ENCODE data around the gene INO80C. TPM values are rescaled to one million over a fixed set of nuclear protein-coding genes. Genes with fewer than 3 reads are reported as not detected.

The INO80C gene
- polyA plus RNA-seq, 1 donor (not counting 4 experiments of a cell fraction or from before 2014, with no cell fraction given) = 54.7 TPM

DNA sequence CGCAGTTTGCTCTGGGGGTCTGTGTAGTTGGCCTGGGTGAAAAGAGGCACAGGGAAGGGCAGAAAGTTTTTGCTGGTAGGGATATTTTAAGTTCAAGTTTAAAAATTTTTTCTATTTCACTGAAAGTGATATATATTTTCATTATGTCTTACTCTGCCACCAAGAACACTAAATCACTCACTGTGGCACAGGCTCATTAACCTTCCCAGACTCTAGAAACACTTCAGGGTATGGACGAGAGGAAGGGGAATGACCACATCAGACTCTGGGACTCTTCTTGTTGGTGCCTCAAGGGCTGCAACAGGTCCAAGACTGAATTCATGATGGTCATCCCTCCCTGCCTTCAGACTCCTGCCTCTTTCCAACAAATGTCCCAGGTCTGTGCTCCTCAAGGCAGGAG lies 29.0 kb downstream of the INO80C start:
- H3K27ac ChIP-seq (ENCODE audit: control insufficient read depth, insufficient read depth, low read length) = no peak overlapping the region
- H3K9me3 ChIP-seq (ENCODE audit: control insufficient read depth, low read depth, low read length) = no peaks in the 10 kb centered on the region
- H3K4me3 ChIP-seq (ENCODE audit: control insufficient read depth in 2 of 3, extremely low read depth in 1 of 3, insufficient read depth in 2 of 3, low read depth in 1 of 3, low read length in 3 of 3) = no peak overlapping the region

DNA sequence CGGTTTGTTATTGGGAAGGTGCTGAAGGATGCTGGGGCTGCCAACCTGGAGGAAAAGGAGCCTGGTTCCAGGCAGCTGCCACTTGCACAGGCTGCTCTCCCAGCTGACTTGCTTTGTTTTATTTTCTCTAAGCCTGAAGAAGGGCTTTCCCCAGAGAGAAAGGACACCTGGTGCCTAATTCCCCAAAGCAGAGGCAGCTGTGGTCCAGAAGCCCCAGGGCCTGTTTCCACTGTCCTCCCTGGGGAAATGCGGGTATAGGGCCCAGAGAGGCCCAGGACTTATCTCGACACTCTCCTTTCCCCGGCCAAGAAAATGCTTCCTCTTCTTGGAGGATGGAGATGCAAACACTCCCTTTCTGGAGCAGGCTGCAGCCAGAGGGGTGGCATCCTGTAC lies 30.1 kb downstream of the INO80C start:
- peaks cover 26 to 36% of the 10 kb centered on the region in 2 experiments for H3K36me3 ChIP-seq (ENCODE audit: control insufficient read depth in 2 of 2, extremely low read depth in 1 of 2, insufficient read depth in 2 of 2, low read length in 2 of 2)
- H3K4me1 ChIP-seq (ENCODE audit: control insufficient read depth, extremely low read depth, insufficient read depth, low read length) = peaks cover 7% of the 10 kb centered on the region
- peaks cover 2% of the 10 kb centered on the region for H3K9me1 ChIP-seq (ENCODE audit: control insufficient read depth, extremely low read depth, insufficient read depth, low read length)
- H3K79me2 ChIP-seq (ENCODE audit: control insufficient read depth, insufficient read depth, low read length) = peaks cover 27% of the 10 kb centered on the region
- no peaks in the 10 kb centered on the region for H3K9me3 ChIP-seq (ENCODE audit: control insufficient read depth, low read depth, low read length)
- no peaks in the 10 kb centered on the region for H3K27me3 ChIP-seq (ENCODE audit: control insufficient read depth, extremely low read depth, insufficient read depth, low read length)
- H3K4me3 ChIP-seq (ENCODE audit: control insufficient read depth in 2 of 3, extremely low read depth in 1 of 3, insufficient read depth in 2 of 3, low read depth in 1 of 3, low read length in 3 of 3) = no peak overlapping the region
- no peak overlapping the region for H2AFZ ChIP-seq (ENCODE audit: control insufficient read depth, low read length)
- no peak overlapping the region for H3K4me2 ChIP-seq (ENCODE audit: control insufficient read depth, extremely low read depth, insufficient read depth, low read depth, low read length)
- dilution Hi-C loops (cut with MboI; ENCODE audit: extremely low pct_ligation_motif_present, low sequenced_read_pairs) = no loop called here
- H3K27ac ChIP-seq (ENCODE audit: control insufficient read depth, insufficient read depth, low read length) = no peak overlapping the region
- DNase-seq (ENCODE audit: low read depth, low spot score) (no peak), FAIRE-seq (no peak)
- peaks cover 5% of the 10 kb centered on the region for H4K20me1 ChIP-seq (ENCODE audit: control insufficient read depth, extremely low read depth, insufficient read depth, low read length)
- TF ChIP-seq, protein P1, sequence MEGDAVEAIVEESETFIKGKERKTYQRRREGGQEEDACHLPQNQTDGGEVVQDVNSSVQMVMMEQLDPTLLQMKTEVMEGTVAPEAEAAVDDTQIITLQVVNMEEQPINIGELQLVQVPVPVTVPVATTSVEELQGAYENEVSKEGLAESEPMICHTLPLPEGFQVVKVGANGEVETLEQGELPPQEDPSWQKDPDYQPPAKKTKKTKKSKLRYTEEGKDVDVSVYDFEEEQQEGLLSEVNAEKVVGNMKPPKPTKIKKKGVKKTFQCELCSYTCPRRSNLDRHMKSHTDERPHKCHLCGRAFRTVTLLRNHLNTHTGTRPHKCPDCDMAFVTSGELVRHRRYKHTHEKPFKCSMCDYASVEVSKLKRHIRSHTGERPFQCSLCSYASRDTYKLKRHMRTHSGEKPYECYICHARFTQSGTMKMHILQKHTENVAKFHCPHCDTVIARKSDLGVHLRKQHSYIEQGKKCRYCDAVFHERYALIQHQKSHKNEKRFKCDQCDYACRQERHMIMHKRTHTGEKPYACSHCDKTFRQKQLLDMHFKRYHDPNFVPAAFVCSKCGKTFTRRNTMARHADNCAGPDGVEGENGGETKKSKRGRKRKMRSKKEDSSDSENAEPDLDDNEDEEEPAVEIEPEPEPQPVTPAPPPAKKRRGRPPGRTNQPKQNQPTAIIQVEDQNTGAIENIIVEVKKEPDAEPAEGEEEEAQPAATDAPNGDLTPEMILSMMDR (optimal IDR thresholded peaks at IDR 0.05 in 1 of 3, IDR thresholded peaks at IDR 0.05 in 1 of 3, conservative IDR thresholded peaks at IDR 0.05 in 1 of 3; ENCODE audit: extremely low read depth in 1 of 3, insufficient read depth in 2 of 3, low read length in 3 of 3) = no peak
- TF ChIP-seq EZH2 (IDR thresholded peaks at IDR 0.05; ENCODE audit: low read length) = no peak
- no peak overlapping the region for H3K9ac ChIP-seq (ENCODE audit: control insufficient read depth, extremely low read depth, insufficient read depth, low read length)

More for the DNA sequence above, 29.0 kb downstream of the INO80C start:
- Histone ChIP-seq H2AFZ (ENCODE audit: control insufficient read depth, low read length) (no peak overlapping the region), H3K4me2 (ENCODE audit: control insufficient read depth, extremely low read depth, insufficient read depth, low read depth, low read length) (no peak overlapping the region), H3K4me1 (ENCODE audit: control insufficient read depth, extremely low read depth, insufficient read depth, low read length) (no peaks in the 10 kb centered on the region), H3K9me1 (ENCODE audit: control insufficient read depth, extremely low read depth, insufficient read depth, low read length) (peaks cover 2% of the 10 kb centered on the region), H3K79me2 (ENCODE audit: control insufficient read depth, insufficient read depth, low read length) (peaks cover 38% of the 10 kb centered on the region), H3K36me3 (ENCODE audit: control insufficient read depth in 2 of 2, extremely low read depth in 1 of 2, insufficient read depth in 2 of 2, low read length in 2 of 2) (peaks cover 29 to 43% of the 10 kb centered on the region in 2 experiments), H3K9ac (ENCODE audit: control insufficient read depth, extremely low read depth, insufficient read depth, low read length) (no peak overlapping the region), H3K27me3 (ENCODE audit: control insufficient read depth, extremely low read depth, insufficient read depth, low read length) (no peaks in the 10 kb centered on the region), H4K20me1 (ENCODE audit: control insufficient read depth, extremely low read depth, insufficient read depth, low read length) (peaks cover 5% of the 10 kb centered on the region)
- dilution Hi-C loops (cut with MboI; ENCODE audit: extremely low pct_ligation_motif_present, low sequenced_read_pairs) = no loop called here
- DNase-seq (ENCODE audit: low read depth, low spot score) (no peak), FAIRE-seq (no peak)
- no peak for TF ChIP-seq EZH2 (IDR thresholded peaks at IDR 0.05; ENCODE audit: low read length)
- TF ChIP-seq, protein P1 (optimal IDR thresholded peaks at IDR 0.05 in 1 of 3, IDR thresholded peaks at IDR 0.05 in 1 of 3, conservative IDR thresholded peaks at IDR 0.05 in 1 of 3; ENCODE audit: extremely low read depth in 1 of 3, insufficient read depth in 2 of 3, low read length in 3 of 3) = no peak
